NT2/D1 (cell line): ENCODE data around the gene SLC52A3.

Source experiments
- SUZ12 ChIP-seq: IDR thresholded peaks from 2 replicates; pipeline ENCODE4 v1.6.1; 2011; ENCODE audit not compliant: insufficient read length, insufficient read depth; ENCODE audit errors: extremely low read depth
- YY1 ChIP-seq: IDR thresholded peaks from 2 replicates; pipeline ENCODE4 v1.6.1; 2011; ENCODE audit not compliant: insufficient read length, insufficient read depth

DNA sequence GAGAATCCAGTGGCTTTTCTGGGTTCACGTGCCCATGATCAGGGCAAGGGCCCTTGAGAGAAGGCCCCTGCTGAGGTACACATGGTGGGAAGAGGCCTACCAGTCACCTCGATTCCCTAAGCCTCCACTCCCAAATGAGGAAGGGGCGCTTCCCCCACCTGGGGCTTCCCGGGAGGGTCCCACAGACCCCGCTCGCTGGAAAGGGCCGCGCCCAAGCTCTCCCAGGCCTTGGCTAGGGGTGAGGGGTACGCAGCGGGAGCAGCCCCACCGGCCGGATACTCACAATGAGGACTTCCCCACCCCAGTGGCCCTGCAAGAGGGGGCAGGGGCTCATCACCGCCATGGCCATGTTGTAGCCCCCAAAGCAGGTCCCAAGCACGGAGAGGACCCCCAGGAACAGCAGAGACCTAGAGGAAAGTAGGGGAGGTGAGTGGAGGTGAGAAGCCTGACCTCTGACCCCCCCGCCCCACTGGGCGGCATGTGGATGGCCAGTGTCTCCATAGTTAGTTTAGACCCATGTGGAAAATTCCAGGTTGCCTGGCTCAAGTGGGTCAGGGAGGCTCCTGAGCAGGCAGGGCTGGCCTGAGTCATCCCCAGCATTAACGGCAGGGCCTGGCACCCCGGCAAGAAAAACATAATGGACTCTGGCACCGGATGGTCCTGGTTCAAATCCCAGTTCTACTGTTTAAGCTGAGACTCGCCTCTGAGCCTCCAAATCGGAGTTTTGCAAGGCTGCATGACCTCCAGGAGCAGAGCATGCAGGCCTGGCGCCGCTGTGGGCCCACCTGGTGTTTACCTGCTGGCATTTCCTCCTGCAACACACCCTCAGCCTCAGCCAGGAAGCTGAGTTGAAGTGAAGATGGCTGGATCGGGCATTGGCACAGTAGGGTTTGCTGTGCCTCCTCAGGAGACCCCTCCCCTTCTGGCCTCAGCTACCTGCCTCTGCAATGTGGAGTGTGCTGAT is 6.6 kb downstream of the SLC52A3 start:
- no peak for TF ChIP-seq YY1
- no peak for TF ChIP-seq SUZ12
